ENCODE data around the gene RO60.
A peak's percentile ranks its signal among the peaks of the same experiment; 100 is the strongest.
"Not testable (repeated sequence)": the region's sequence is repeated elsewhere in the genome, so short reads cannot be mapped to it uniquely, and the experiment has no call there.

RO60 gene

GRCh38 chr1:193059282-193060114, at the start of gene RO60, which contains the start of gene UCHL5:
Gene RO60 (plus strand): TSS chr1:193059612. CDS start chr1:193069055, 9,443 bp downstream.
Gene UCHL5 (minus strand): TSS chr1:193059360. CDS start chr1:193059260, 100 bp downstream.
- DNase-seq = peak; percentile 95 to 97

GRCh38 chr1:193011406-193011805, 48.0 kb upstream of the RO60 start:
- DNase-seq = no peak

- DNase-seq = no peak
Observed at GRCh38 chr1:193013005-193013404, 46.4 kb upstream of the RO60 start.

GRCh38 chr1:193013707-193014106, 45.7 kb upstream of the RO60 start:
- DNase-seq = no peak

GRCh38 chr1:193014400-193014799, 45.0 kb upstream of the RO60 start:
- DNase-seq = no peak

- DNase-seq = no peak
Observed at GRCh38 chr1:193016788-193017187, 42.6 kb upstream of the RO60 start.

GRCh38 chr1:193019442-193020026, 39.9 kb upstream of the RO60 start:
- peak; percentile 8 to 54 for DNase-seq

GRCh38 chr1:193025218-193025617, 34.2 kb upstream of the RO60 start:
- no peak for DNase-seq

- DNase-seq = peak in 1 of 2 experiments; percentile 3
Observed at GRCh38 chr1:193030280-193030679, 29.1 kb upstream of the RO60 start.

GRCh38 chr1:193031431-193031830, 28.0 kb upstream of the RO60 start:
- DNase-seq = no peak

- not testable (repeated sequence) for DNase-seq
Observed at GRCh38 chr1:193032643-193033427, 26.6 kb upstream of the RO60 start.

- no peak for DNase-seq
Observed at GRCh38 chr1:193033610-193034009, 25.8 kb upstream of the RO60 start.

GRCh38 chr1:193036337-193037047, 22.9 kb upstream of the RO60 start:
- no peak for DNase-seq

- no peak for DNase-seq
Observed at GRCh38 chr1:193040011-193040410, 19.4 kb upstream of the RO60 start.

GRCh38 chr1:193042766-193043691, 16.4 kb upstream of the RO60 start:
- DNase-seq = no peak

- DNase-seq = not testable (repeated sequence)
Observed at GRCh38 chr1:193048913-193049312, 10.5 kb upstream of the RO60 start.

- no peak for DNase-seq
Observed at GRCh38 chr1:193054169-193054675, 5.2 kb upstream of the RO60 start.

GRCh38 chr1:193058529-193059281, 707 bp upstream of the RO60 start:
- peak; percentile 31 to 67 for DNase-seq

- no peak for DNase-seq
Observed at GRCh38 chr1:193060115-193060403, 647 bp downstream of the RO60 start.

- DNase-seq = peak in 1 of 2 experiments; percentile 9
Observed at GRCh38 chr1:193060406-193060805, 994 bp downstream of the RO60 start.

GRCh38 chr1:193060938-193061337, 1.5 kb downstream of the RO60 start:
- DNase-seq = peak in 1 of 2 experiments; percentile 16

Measured in NCI-H524 (cell line).